Measurements from ENCODE around the gene SOX13.
"Not testable (repeated sequence)": the region's sequence is repeated elsewhere in the genome, so short reads cannot be mapped to it uniquely, and the experiment has no call there.

The SOX13 gene

GRCh38 chr1:204087893-204088528 is 15.1 kb downstream of the SOX13 start:
- no peak for DNase-seq (ENCODE audit: low spot score)
- TF ChIP-seq CTCF (IDR thresholded peaks at IDR 0.05; ENCODE audit: extremely low read depth, missing control alignments), result no peak

DNA sequence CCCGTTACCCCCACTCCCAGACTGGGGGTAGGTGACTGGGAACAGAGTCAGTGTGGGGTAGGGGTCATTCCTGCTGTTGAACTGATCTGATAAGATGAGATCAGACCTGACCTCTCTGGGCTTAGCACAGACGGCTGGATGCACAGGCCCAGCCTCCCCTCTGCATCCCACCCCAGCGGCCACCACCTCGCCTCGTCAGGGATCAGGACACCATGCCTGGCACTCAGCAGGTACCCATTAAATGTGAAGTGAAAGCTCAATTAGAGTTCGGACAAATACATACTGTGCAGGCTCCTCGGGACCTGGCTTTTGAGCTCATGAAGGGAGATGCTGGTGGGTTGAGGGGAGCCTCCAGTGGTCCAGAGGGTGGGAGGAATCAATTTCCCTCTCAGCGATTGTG is 15.7 kb downstream of the SOX13 start:
- no peak for TF ChIP-seq CTCF (IDR thresholded peaks at IDR 0.05; ENCODE audit: extremely low read depth, missing control alignments)
- no peak for DNase-seq (ENCODE audit: low spot score)

DNA sequence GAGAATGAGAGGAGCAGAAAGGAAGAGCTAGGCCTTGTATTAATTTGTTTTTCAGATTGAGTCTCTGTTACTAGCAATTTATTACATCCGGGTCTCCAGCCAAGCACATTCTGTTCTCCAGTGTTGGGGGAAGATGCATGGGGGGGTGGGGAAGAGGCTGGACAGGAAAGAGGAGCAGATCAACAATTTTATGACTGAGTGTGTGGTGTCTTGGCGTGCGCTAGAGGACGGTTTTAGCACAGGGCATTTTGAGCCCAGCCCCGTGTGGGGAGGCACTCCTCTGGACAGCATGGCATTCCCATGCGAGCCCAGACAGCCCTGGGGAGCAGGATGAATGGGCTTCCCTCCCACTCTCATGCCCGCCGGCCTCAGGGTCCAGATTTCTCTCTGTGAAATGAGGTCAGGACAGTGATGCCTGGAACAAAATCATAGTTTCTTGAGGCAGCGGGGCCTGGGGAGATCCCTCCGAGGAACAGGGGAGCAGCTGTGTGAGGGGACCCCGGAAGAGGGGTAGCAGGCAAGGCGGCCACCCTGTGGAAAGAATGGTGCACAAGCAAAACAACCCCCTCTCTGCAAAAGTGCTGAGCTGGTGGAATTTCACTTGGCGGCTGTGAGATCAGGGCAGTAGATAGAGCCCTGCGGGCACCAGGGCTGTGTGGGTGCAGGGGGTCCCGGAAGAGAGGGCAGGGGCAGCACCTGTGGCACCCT is 16.3 kb downstream of the SOX13 start:
- no peak for TF ChIP-seq CTCF (IDR thresholded peaks at IDR 0.05; ENCODE audit: extremely low read depth, missing control alignments)
- no peak for DNase-seq (ENCODE audit: low spot score)

DNA sequence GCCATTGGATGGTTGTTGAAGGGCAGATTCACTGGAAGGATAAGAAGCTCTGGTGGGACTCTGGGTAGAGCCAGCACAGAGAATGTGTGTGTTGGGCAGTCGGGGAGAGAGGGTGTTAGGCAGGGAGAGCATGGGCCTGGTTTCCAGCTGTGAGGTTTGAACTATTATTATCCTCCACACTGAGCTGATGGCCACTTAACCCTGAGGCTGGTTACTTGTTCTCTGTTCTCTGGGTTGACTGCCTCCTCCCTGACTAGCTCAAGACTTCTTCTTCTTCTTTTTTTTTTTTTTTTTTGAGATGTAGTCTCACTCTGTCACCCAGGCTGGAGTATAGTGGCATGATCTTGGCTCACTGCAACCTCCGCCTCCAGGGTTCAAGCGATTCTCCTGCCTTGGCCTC is 17.2 kb downstream of the SOX13 start:
- DNase-seq (ENCODE audit: low spot score), result not testable (repeated sequence)

DNA sequence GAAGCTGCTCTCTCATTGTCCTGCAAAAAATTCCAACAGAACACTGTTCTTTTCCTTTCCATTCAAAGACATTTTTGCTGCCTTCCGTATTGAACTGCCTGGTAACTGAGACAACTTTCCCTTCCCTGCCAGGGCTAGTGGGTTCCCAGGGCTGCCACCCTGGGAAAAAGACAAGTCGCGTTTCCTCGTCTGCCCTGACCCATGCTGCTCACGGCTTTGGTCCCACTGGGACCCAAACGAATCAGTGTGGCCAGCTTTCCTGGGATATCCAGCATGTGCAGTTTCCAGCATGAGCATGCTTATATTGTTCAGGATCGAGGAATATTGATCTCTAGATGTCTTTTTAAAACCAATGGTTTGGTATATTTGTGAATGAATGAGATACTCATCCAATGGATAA is 18.2 kb downstream of the SOX13 start:
- no peak for DNase-seq (ENCODE audit: low spot score)

GRCh38 chr1:204091787-204092312 is 18.9 kb downstream of the SOX13 start:
- TF ChIP-seq CTCF (IDR thresholded peaks at IDR 0.05; ENCODE audit: extremely low read depth, missing control alignments), result no peak
- no peak for DNase-seq (ENCODE audit: low spot score)

More for the DNA sequence above, 18.2 kb downstream of the SOX13 start:
- no peak for TF ChIP-seq CTCF (IDR thresholded peaks at IDR 0.05; ENCODE audit: extremely low read depth, missing control alignments)

DNA sequence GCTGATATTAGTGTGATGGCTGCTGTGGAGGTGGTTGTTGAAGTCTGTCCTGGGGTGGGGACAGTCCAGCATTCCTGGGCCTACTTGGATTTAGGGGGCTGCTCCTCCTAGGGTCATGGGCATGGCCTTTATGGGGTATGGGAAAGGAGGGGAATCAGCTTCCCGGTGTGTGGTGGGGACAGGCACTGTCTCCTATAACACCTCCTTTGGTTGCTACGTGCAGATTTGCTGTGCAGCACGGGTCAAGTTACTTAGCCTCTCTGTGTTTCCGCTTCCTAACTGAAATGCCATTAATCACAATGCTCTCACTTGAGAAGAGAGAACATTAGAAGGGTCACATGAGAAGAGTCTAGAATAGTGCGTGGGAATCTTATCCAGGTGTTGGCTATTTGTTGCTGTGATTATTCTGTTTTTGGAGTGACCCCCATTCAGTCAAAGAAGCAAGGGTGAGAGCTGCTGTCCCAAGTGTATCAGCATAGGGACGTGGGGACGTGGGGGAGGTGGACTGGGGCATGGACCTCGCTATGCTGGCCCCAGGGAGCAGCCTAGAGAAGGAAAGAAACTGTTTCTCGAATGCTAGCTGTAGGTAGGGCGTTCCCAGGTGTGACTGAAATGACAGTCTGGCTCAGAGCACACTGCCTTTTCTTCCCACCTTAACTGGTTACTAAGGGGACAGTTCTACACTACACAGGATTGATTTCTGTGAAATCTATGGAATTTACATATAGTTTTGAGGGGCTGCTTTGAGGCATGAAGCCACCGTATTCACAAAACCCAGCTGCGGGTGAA is 19.9 kb downstream of the SOX13 start:
- DNase-seq (ENCODE audit: low spot score), result no peak

More for the DNA sequence above, 19.9 kb downstream of the SOX13 start:
- no peak for TF ChIP-seq CTCF (IDR thresholded peaks at IDR 0.05; ENCODE audit: extremely low read depth, missing control alignments)

Data from GM20000 (cell line).